Measurements from ENCODE around the gene SMC6. TPM values are rescaled to one million over a fixed set of nuclear protein-coding genes. Genes with fewer than 3 reads are reported as not detected.

Gene SMC6
- polyA plus RNA-seq, 1 of the 3 experiments (the other 2 are of a cell fraction) = 6.5 TPM

- H3K9me2 ChIP-seq = no peaks in the 10 kb centered on the region
- TF ChIP-seq CHD2 (IDR thresholded peaks at IDR 0.05; ENCODE audit: low read length, partially characterized antibody) (no peak), REST (IDR thresholded peaks at IDR 0.05; ENCODE audit: low read depth, low read length) (no peak), NFIC (IDR thresholded peaks at IDR 0.05; ENCODE audit: borderline replicate concordance) (no peak), FOXJ3 (CRISPR knock-in tag; IDR thresholded peaks at IDR 0.05) (no peak), PBX3 (IDR thresholded peaks at IDR 0.05) (no peak), CTCF (IDR thresholded peaks at IDR 0.05) (no peak), EZH2phosphoT487 (IDR thresholded peaks at IDR 0.05; ENCODE audit: borderline replicate concordance, low read depth) (no peak), RAD21 (IDR thresholded peaks at IDR 0.05; ENCODE audit: low read length) (no peak), USF2 (IDR thresholded peaks at IDR 0.05; ENCODE audit: borderline replicate concordance, low read depth, low read length) (no peak), GATA2 (CRISPR knock-in tag; IDR thresholded peaks at IDR 0.05) (no peak), ELF1 (IDR thresholded peaks at IDR 0.05) (no peak), MXI1 (IDR thresholded peaks at IDR 0.05; ENCODE audit: low read depth, low read length) (no peak), MEF2A (IDR thresholded peaks at IDR 0.05; ENCODE audit: borderline replicate concordance, low read depth) (no peak), YY1 (IDR thresholded peaks at IDR 0.05; ENCODE audit: low read depth) (no peak), RFX5 (IDR thresholded peaks at IDR 0.05; ENCODE audit: low read length) (no peak), SMC3 (IDR thresholded peaks at IDR 0.05; ENCODE audit: low read depth, low read length) (no peak), POLR2AphosphoS5 (IDR thresholded peaks at IDR 0.05; ENCODE audit: low read depth, low read length) (no peak)
- no peak overlapping the region for H3K27ac ChIP-seq (ENCODE audit: low read depth in 2 of 2, low read length in 1 of 2)
- CTCF ChIA-PET = interaction anchor here (0.6 to 23.7 kb wide), 6 partner anchors 8 to 905 kb away, joined by 3 to 471 read pairs (median 5); no protein-coding TSS in a partner anchor
- no peaks in the 10 kb centered on the region for H4K20me1 ChIP-seq (ENCODE audit: insufficient read depth)
- no peak overlapping the region for H3K4me2 ChIP-seq
- H3K4me3 ChIP-seq (ENCODE audit: low read depth in 2 of 2, low read length in 1 of 2) = no peak overlapping the region
- H3K9ac ChIP-seq = no peak overlapping the region
- no peaks in the 10 kb centered on the region for H3F3A ChIP-seq (replicated peaks; ENCODE audit: insufficient read depth)
- no peaks in the 10 kb centered on the region for H3K4me1 ChIP-seq (ENCODE audit: control insufficient read depth in 1 of 2, insufficient read depth in 2 of 2, low read depth in 1 of 2, low read length in 1 of 2)
- no peaks in the 10 kb centered on the region for H3K9me3 ChIP-seq
- POLR2A ChIA-PET = no interaction called here
- no peak overlapping the region for H2AFZ ChIP-seq (ENCODE audit: low read depth)
- DNase-seq = no peak
- no peaks in the 10 kb centered on the region for H3K27me3 ChIP-seq (ENCODE audit: insufficient read depth)
- 96% methylated on average over 1 of the region's 1 CpG for WGBS (ENCODE audit: low lambda C conversion rate)
- H3K36me3 ChIP-seq (replicated peaks in 1 of 2; ENCODE audit: control insufficient read depth in 1 of 2, insufficient read depth in 2 of 2, low read length in 1 of 2) = peaks cover 24 to 39% of the 10 kb centered on the region in 2 experiments
- no peaks in the 10 kb centered on the region for H3K79me2 ChIP-seq (ENCODE audit: insufficient read depth)
These were observed 92.2 kb downstream of the SMC6 start for GRCh38 chr2:17661460-17661859.
